Mesenchymal stem cell (in vitro differentiated cells and primary cell): Measurements from ENCODE around the gene MSLN.

Experiments
- DNase-seq: peaks from one replicate; pipeline ENCODE4 v3.0.0-alpha.2; 2013
- H2AFZ ChIP-seq: one replicate; pipeline ENCODE4 v1.6.1; 2013; ENCODE audit warnings: low read depth, mild to moderate bottlenecking, control low read depth, inconsistent platforms, low read length, moderate library complexity
- H2AK5ac ChIP-seq: 2 replicates; pipeline ENCODE4 v1.6.1; 2013; ENCODE audit warnings: low read length, moderate library complexity, mild to moderate bottlenecking, inconsistent platforms; ENCODE audit not compliant: severe bottlenecking
- H2BK120ac ChIP-seq: one replicate; pipeline ENCODE4 v1.6.1; 2013; ENCODE audit warnings: low read depth, mild to moderate bottlenecking, inconsistent platforms, low read length, moderate library complexity
- H2BK12ac ChIP-seq, 2 experiments: one replicate each; pipeline ENCODE4 v1.6.1; 2013; ENCODE audit warnings: inconsistent platforms in 2 of 2, low read length in 2 of 2, mild to moderate bottlenecking in 2 of 2, moderate library complexity in 2 of 2, control low read depth in 1 of 2
- H2BK15ac ChIP-seq: one replicate; pipeline ENCODE4 v1.6.1; 2013; ENCODE audit warnings: mild to moderate bottlenecking, low read depth, inconsistent platforms; ENCODE audit not compliant: poor library complexity, severe bottlenecking
- H2BK5ac ChIP-seq: 2 replicates; pipeline ENCODE4 v1.6.1; 2013; ENCODE audit warnings: low read depth, mild to moderate bottlenecking, low read length, control low read depth, inconsistent platforms; ENCODE audit not compliant: poor library complexity, severe bottlenecking
- H3K14ac ChIP-seq, 2 experiments: one replicate each; pipeline ENCODE4 v1.6.1; 2013; ENCODE audit warnings: inconsistent platforms in 2 of 2, low read length in 2 of 2, control low read depth in 1 of 2, mild to moderate bottlenecking in 1 of 2, moderate library complexity in 1 of 2
- H3K18ac ChIP-seq, 2 experiments: one replicate each; pipeline ENCODE4 v1.6.1; 2013; ENCODE audit warnings: inconsistent platforms in 2 of 2, low read length in 2 of 2, control low read depth in 1 of 2, low read depth in 1 of 2, mild to moderate bottlenecking in 1 of 2
- H3K23ac ChIP-seq, 2 experiments: one replicate each; pipeline ENCODE4 v1.6.1; 2013; ENCODE audit warnings: inconsistent platforms in 2 of 2, low read length in 2 of 2, mild to moderate bottlenecking in 2 of 2, moderate library complexity in 2 of 2, control low read depth in 1 of 2
- H3K27ac ChIP-seq: 2 replicates; pipeline ENCODE4 v1.5.1; 2013; ENCODE audit warnings: mild to moderate bottlenecking, moderate library complexity, low read length, control low read depth, inconsistent platforms; ENCODE audit not compliant: poor library complexity, severe bottlenecking
- H3K27me3 ChIP-seq, 2 experiments: 2 replicates each; pipeline versions ENCODE4 v1.6.1 to v1.7.0; 2013; ENCODE audit warnings: low read length in 2 of 2, mild to moderate bottlenecking in 2 of 2, moderate library complexity in 2 of 2, control low read depth in 1 of 2, inconsistent platforms in 1 of 2; ENCODE audit not compliant: control insufficient read depth in 1 of 2, insufficient read depth in 1 of 2
- H3K36me3 ChIP-seq, 2 experiments: 2 replicates each; pipeline versions ENCODE4 v1.6.1 to v1.7.0; 2013; ENCODE audit warnings: low read length in 2 of 2, control low read depth in 1 of 2, inconsistent platforms in 1 of 2, low read depth in 1 of 2, mild to moderate bottlenecking in 1 of 2; ENCODE audit not compliant: insufficient read depth in 2 of 2, control insufficient read depth in 1 of 2
- H3K4ac ChIP-seq, 2 experiments: one replicate each; pipeline ENCODE4 v1.6.1; 2013; ENCODE audit warnings: inconsistent platforms in 2 of 2, low read length in 2 of 2, mild to moderate bottlenecking in 2 of 2, moderate library complexity in 2 of 2, control low read depth in 1 of 2, low read depth in 1 of 2
- H3K4me1 ChIP-seq: 2 replicates; pipeline ENCODE4 v1.6.1; 2013; ENCODE audit warnings: low read depth, low read length, control low read depth; ENCODE audit not compliant: control insufficient read depth, insufficient read depth
- H3K4me2 ChIP-seq: 2 replicates; pipeline ENCODE4 v1.6.1; 2013; ENCODE audit warnings: low read length, mild to moderate bottlenecking, inconsistent platforms; ENCODE audit not compliant: poor library complexity, severe bottlenecking
- H3K4me3 ChIP-seq, 2 experiments: 2 replicates each; pipeline versions ENCODE4 v1.5.1 to v1.7.0; 2013; ENCODE audit warnings: low read length in 2 of 2, mild to moderate bottlenecking in 2 of 2, control low read depth in 1 of 2, low read depth in 1 of 2; ENCODE audit not compliant: insufficient read depth in 1 of 2
- H3K79me1 ChIP-seq: replicated peaks from 2 replicates; pipeline ENCODE4 v1.6.1; 2013; ENCODE audit warnings: mild to moderate bottlenecking, control low read depth, low read length, inconsistent platforms; ENCODE audit not compliant: poor library complexity, severe bottlenecking
- H3K9ac ChIP-seq: 2 replicates; pipeline ENCODE4 v1.7.0; 2013; ENCODE audit warnings: mild to moderate bottlenecking, low read length, moderate library complexity
- H3K9me3 ChIP-seq: 2 replicates; pipeline ENCODE4 v1.7.0; 2013; ENCODE audit warnings: mild to moderate bottlenecking, low read length; ENCODE audit not compliant: control insufficient read depth
- H4K8ac ChIP-seq: one replicate; pipeline ENCODE4 v1.6.1; 2013; ENCODE audit warnings: inconsistent platforms, mild to moderate bottlenecking, low read length, moderate library complexity
- H4K91ac ChIP-seq: one replicate; pipeline ENCODE4 v1.6.1; 2013; ENCODE audit warnings: mild to moderate bottlenecking, low read length, inconsistent platforms
- WGBS: methylation state at CpG from one replicate; pipeline ENCODE4 v1.1.7; 2013; ENCODE audit warnings: mixed read lengths; 5-methylcytosine and 5-hydroxymethylcytosine counted together

The MSLN gene

GRCh38 chr16:726188-726437, 34.4 kb upstream of the MSLN start:
- H2AK5ac ChIP-seq = no peak overlapping the region
- peak overlapping the region; percentile 45 for H4K8ac ChIP-seq
- H2BK15ac ChIP-seq = peak overlapping the region; percentile 57
- peak overlapping the region; percentile 64 for H4K91ac ChIP-seq
- H3K36me3 ChIP-seq = peaks cover 0 to 46% of the 10 kb centered on the region in 2 experiments
- no peak overlapping the region for H2AFZ ChIP-seq
- peak overlapping the region in 1 of 2 experiments; percentile 70 for H3K4ac ChIP-seq
- WGBS = 38% methylated on average over 9 of the region's 9 CpGs
- no peaks in the 10 kb centered on the region for H3K9me3 ChIP-seq
- no peak overlapping the region for H2BK120ac ChIP-seq
- DNase-seq = peak; percentile 36
- H2BK5ac ChIP-seq = no peak overlapping the region
- H3K4me1 ChIP-seq = peaks cover 49% of the 10 kb centered on the region
- H3K27ac ChIP-seq = no peak overlapping the region
- no peak overlapping the region for H3K4me3 ChIP-seq
- peaks cover 0 to 19% of the 10 kb centered on the region in 2 experiments for H3K27me3 ChIP-seq
- no peak overlapping the region for H3K23ac ChIP-seq
- no peak overlapping the region for H3K14ac ChIP-seq
- H3K4me2 ChIP-seq = no peak overlapping the region
- no peak overlapping the region for H3K9ac ChIP-seq
- peaks cover 5% of the 10 kb centered on the region for H3K79me1 ChIP-seq
- H2BK12ac ChIP-seq = peak overlapping the region in 1 of 2 experiments; percentile 90
- H3K18ac ChIP-seq = peak overlapping the region; percentile 61 to 81

GRCh38 chr16:726438-727290, 33.9 kb upstream of the MSLN start, which contains the start of the genes CCDC78 and HAGHL:
Gene CCDC78 (minus strand): TSS chr16:726443. CDS start chr16:726367, 76 bp downstream.
Gene HAGHL (plus strand): TSS chr16:727106. CDS start chr16:727510, 404 bp downstream.
- DNase-seq = peak; percentile 59
- Histone ChIP-seq H3K27ac (no peak within 1 kb of the TSS), H2AFZ (peak within 1 kb of the TSS; percentile 51), H3K9ac (peak within 1 kb of the TSS; percentile 84), H3K4me3 (peak within 1 kb of the TSS; percentile 56 to 82), H2BK12ac (peak within 1 kb of the TSS in 1 of 2 experiments; percentile 90), H3K14ac (peak within 1 kb of the TSS in 1 of 2 experiments; percentile 92), H3K79me1 (peaks cover 2% of the 10 kb centered on the region), H2AK5ac (no peak within 1 kb of the TSS), H2BK120ac (peak within 1 kb of the TSS; percentile 68), H4K91ac (peak within 1 kb of the TSS; percentile 67), H3K4me1 (peaks cover 45% of the 10 kb centered on the region), H3K9me3 (no peaks in the 10 kb centered on the region), H2BK5ac (no peak within 1 kb of the TSS), H3K4ac (peak within 1 kb of the TSS; percentile 70 to 95), H3K23ac (peak within 1 kb of the TSS in 1 of 2 experiments; percentile 63), H2BK15ac (peak within 1 kb of the TSS; percentile 57), H3K27me3 (peaks cover 0 to 19% of the 10 kb centered on the region in 2 experiments), H4K8ac (peak within 1 kb of the TSS; percentile 47), H3K18ac (peak within 1 kb of the TSS; percentile 71 to 98), H3K36me3 (peaks cover 3 to 49% of the 10 kb centered on the region in 2 experiments), H3K4me2 (peak within 1 kb of the TSS; percentile 93)
- 5% methylated on average over 50 of the region's 88 CpGs for WGBS

- Histone ChIP-seq H2BK15ac (peak overlapping the region; percentile 55), H4K91ac (peak overlapping the region; percentile 67), H3K23ac (peak overlapping the region in 1 of 2 experiments; percentile 63), H3K36me3 (peaks cover 6 to 49% of the 10 kb centered on the region in 2 experiments), H2BK5ac (no peak overlapping the region), H3K9me3 (no peaks in the 10 kb centered on the region), H2BK120ac (peak overlapping the region; percentile 44), H3K4me1 (peaks cover 38% of the 10 kb centered on the region), H2AK5ac (no peak overlapping the region), H2BK12ac (peak overlapping the region in 1 of 2 experiments; percentile 83), H3K4me2 (peak overlapping the region; percentile 93), H3K27me3 (peaks cover 0 to 19% of the 10 kb centered on the region in 2 experiments), H3K4ac (peak overlapping the region; percentile 19 to 95), H3K18ac (peak overlapping the region; percentile 71 to 98), H4K8ac (peak overlapping the region; percentile 47), H3K4me3 (peak overlapping the region; percentile 56 to 82), H3K14ac (peak overlapping the region in 1 of 2 experiments; percentile 92), H3K9ac (peak overlapping the region; percentile 84), H3K79me1 (no peaks in the 10 kb centered on the region), H2AFZ (peak overlapping the region; percentile 51), H3K27ac (no peak overlapping the region)
- 2% methylated on average over 53 of the region's 61 CpGs for WGBS
- DNase-seq = no peak
Observed at GRCh38 chr16:727291-727977, 33.1 kb upstream of the MSLN start.
